Glomerular endothelial cell (primary cell): ENCODE measurements around the gene RNASE8. TPM values are rescaled to one million over a fixed set of nuclear protein-coding genes. Genes with fewer than 3 reads are reported as not detected.

Source experiments
- DNase-seq: peaks from one replicate; pipeline ENCODE4 v3.0.0-alpha.2; 2011; ENCODE audit warnings: low read depth, low spot score; ENCODE audit errors: extremely low read depth
- total RNA-seq: library from RNA; depleted of rRNA; stranded (reverse); fragments of >200 nt; gene quantifications from 2 replicates; pipeline ENCODE4 v1.2.3, GENCODE V29; 2015

The RNASE8 gene
- total RNA-seq, 1 donor from 2014 or later: not detected

GRCh38 chr14:21049271-21049673 is 8.3 kb upstream of the RNASE8 start:
- DNase-seq: no peak

DNA sequence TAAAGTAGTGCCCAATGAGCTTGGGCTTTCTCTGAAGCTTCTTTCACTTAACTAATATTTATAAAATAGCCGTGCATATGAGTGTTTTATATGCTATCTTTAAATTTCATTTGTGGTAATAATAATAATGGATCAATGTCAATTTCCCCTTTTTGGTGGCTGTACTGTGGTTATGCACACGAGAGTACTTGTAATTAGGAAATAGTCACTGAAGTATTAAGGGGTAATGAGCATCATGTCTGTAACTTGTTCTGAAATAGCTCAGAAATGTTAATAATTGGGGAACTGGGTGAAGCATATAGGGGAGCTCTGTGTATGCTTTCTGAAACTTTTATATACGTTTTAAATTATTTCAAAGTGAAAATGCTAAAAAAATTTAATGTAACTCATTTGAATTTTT is 7.0 kb upstream of the RNASE8 start:
- DNase-seq: no peak

DNA sequence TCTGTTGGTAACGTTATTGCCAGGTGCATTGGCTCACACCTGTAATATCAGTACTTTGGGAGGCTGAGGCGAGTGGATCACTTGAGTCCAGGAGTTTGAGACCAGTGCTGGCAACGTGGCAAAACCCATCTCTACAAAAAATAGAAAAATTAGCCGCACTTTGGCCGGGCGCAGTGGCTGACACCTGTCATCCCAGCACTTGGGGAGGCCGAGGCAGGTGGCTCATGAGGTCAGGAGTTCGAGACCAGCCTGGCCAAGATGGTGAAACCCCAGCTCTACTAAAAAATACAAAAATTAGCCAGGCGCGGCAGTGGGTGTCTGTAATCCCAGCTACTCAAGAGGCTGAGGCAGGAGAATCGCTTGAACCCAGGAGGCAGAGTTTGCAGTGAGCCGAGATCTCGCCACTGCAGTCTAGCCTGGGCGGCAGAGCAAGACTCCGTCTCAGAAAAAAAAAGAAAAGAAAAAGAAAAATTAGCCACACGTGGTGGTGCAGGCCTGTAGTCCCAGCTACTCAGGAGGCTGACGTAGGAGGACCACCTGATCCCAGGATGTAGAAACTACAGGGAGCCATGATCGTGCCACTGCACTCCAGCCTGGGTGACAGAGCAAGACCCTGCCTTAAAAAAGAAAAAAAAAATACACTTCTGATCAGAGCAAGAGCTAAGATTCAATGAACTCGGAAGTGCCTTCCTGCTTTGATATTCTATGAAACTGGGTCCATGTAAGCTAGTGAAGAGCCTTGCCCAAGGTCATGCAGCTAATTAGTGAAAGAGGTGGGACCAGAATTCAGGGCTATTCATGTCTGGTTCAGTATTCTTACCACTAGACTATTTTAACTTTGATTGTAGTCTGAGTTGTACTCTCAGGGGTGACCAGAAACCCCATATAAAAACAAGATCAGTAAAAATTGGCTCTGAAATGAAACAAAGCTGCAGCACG is 4.2 kb upstream of the RNASE8 start:
- no peak for DNase-seq

DNA sequence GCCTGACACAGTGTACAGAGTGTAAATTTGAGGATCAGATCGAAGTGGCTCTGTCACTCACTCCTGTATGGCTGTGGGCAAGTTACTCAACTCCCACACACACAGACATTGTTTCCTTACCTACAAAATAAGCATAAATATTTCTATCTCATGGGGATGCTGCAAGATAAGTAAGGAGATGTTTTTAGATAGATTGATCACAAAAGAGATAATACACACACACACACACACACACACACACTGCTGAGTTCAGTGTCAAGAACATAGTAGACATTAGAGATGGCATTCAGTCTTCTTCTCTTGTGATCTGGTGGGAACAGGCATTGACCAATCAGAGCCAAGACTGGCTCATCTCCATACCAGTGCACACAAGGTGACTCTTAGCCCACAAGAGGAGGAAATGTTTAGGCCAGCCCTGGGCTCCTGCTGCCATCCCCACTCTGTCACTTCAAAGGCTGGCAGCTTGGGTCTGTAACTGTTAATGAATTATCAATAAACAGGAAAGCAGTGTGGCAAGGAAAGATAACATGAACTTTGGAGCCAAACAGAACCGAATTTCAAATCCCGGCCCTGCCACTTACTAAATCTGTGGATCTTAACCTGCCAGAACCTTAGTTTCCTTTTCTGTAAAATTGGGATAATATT is 3.4 kb upstream of the RNASE8 start:
- no peak for DNase-seq

DNA sequence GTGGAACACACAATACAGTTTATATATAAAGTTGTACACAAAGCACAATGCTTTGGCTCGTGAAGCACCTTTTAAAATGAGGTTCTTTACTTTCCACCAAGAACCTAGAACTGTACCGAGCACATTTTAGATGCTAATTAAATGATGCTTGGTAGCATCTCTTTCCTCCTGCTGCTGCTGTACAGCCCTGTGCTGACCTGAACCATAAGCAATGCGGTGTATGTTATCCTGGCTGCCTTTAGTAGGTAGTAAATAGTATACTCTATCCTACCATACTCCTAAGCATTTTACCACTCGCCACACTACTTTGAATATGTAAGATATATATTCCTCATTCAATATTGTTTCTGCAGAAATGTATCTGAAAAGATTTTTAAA is 2.9 kb upstream of the RNASE8 start:
- DNase-seq: no peak

DNA sequence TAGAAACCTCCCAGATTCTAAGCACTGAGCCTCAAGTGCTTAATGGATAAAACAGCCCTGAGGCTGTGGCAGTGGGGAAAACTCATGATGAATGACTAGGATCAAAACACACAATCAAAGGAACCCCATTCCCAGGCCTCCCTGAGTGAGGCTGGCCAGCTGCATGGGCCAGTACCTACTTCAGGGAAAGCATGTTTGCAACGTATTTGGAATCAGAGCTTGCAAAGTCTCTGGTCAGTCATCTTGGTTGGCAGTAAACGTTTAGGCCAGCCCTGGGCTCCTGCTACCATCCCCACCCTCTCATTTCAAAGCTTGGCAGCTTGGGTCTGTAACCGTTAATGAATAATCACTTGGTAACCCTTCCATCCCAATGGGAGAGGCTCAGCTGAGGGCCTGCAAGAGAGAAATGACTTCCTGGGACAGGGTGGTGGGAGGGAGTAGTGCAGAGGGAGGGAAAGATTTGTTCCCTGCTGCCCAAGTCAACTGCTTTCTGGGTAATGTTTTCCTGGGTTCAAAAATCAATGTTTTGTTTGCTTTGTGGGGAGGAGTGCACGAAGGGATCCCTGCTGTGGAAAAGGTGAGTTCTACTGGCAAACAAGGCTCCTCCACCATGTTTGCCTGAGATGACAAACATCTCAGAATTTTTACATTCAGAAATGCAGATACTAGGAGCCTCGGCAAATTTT is 2.0 kb upstream of the RNASE8 start:
- DNase-seq: no peak

DNA sequence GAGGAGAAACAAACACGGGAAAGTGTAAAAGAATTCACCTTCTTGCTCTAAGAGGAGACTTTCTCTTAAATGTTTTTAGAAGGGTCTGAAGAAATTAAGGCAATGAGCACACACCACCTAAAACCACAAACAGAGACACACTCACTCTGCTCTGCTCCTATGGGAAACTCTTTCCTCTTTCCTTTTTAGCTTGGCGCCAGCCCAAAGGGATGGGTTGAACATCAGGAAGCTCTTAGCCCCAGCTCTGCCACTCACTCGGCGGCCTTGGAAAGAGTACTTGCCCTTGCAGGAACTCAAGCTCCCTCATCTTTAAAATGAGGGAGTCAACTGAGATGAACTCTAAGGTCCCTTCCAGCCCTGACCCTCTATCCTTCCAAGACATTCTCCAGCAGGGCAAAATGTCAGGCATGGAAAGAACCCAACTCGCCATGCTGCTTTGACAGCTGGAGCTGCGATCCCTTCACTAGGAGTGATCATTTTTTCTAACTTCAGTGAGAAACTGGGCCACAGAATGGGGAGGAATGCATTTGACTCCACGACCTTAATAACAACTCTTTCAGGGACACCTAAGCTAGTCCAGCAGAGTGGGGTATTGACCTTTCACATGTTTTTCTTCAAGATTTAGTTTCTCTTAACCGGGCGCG is 980 bp upstream of the RNASE8 start:
- DNase-seq: no peak

- DNase-seq: no peak
Measured at GRCh38 chr14:21058903-21059302, 1.3 kb downstream of the RNASE8 start.

DNA sequence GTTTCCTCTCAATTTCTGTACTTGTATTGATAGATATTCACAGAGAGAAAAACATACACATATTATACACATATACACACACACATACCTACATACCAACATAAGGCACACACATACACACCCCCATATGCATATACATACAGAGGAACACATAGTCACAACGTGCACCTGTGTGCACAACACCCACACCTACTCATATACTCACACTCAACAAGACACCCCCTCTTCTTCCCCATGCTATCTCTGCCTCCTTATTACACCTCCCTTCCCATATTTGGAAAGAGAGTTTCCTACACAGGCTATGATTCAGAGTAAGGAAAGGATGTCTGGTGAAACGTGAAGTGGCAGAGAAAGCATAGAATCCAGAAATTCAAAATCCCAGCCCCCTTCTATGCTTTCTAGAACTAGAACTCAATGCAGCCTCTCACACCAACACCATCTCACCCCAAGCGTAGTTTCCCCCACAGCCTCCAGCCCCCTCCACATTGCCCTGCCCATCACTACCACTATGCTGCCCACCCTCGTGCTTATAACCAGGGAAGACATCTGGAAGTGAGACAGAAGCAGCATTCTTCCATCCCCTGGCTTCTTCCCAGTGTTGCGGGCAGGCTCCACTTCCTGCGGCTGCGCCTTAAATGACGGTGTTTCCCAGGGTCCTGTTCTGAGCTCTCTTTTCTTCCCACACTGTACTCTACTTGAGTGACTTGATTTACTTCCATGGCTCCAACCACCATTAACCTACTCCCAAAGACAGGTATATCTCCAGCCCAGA is 2.4 kb downstream of the RNASE8 start:
- no peak for DNase-seq

- no peak for DNase-seq
Measured at GRCh38 chr14:21060614-21061346, 3.2 kb downstream of the RNASE8 start.

- no peak for DNase-seq
Measured at GRCh38 chr14:21061347-21061668, 3.7 kb downstream of the RNASE8 start.

GRCh38 chr14:21063479-21063878 is 5.9 kb downstream of the RNASE8 start:
- no peak for DNase-seq

DNA sequence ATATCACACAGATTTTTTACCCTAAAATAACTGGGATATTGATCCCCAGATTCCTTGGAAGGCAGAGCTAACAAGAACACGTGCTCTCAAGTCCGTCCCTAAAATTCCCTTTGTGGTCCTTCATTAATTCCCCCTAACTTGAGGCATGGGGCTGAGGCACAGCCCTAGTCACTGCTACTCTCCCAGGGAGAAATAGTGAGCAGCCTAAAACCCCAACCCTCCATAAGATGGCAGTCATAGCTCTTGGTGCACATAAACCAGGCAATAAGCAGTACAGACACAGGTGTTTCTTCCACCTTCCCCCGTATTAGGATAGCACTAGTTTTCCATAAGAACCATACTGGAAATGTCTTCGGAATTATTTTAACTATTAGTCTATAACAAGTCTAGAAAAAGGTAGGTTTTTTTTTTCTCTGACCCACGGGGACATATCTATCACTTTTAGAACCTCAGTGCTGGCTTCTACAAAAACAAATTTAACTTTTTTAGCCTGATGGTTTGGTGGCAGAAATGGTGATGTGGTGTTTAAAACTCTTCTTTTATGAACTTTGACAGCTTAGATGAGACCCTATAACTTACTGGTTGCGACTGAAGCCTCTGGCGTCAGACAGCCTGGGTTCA is 9.4 kb downstream of the RNASE8 start:
- DNase-seq: no peak

- DNase-seq: no peak
Measured at GRCh38 chr14:21068521-21069387, 11.1 kb downstream of the RNASE8 start.

GRCh38 chr14:21069388-21070082 is 11.9 kb downstream of the RNASE8 start:
- DNase-seq: no peak

GRCh38 chr14:21070083-21070609 is 12.5 kb downstream of the RNASE8 start, which contains the start of gene ARHGEF40:
ARHGEF40 (plus strand) TSS chr14:21070304; CDS start chr14:21070397, 93 bp downstream.
- DNase-seq: no peak

DNA sequence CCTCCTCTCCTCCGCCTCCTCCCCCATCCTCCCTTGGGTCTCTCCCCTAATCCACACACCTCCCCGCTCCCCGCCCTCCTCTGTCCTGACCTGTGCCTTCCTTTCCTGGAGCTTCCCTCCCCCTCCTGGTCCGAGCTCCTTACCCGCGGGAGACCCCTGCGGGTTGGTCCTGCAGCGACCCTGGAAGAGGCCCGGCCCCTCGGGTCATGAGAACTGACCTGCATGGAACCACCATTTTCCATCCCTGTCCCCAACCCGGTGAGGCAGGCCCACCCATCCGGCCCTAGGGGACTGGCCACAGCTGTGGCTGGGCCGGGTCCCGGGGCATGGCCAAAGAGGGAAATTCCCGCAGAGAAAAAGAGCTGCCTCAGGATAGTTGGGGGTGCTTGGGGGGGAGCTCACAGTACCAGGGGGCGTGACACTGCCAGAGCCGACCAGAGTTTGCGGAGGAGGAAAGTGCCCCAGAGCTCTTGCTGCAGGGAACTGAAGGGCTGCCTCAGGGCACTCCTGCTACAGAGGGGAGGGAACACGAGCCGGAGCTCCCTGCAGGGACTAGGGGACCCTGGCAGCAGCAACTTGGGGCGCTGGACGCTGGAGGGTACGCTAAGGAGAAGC is 13.1 kb downstream of the RNASE8 start:
- DNase-seq: no peak
